HepG2 (cell line): ENCODE measurements around the gene PITRM1. TPM values are rescaled to one million over a fixed set of nuclear protein-coding genes. Genes with fewer than 3 reads are reported as not detected.

ENCODE experiments used
- ATAC-seq: fragments of 200-7000 bp; cut with Tn5 transposase; 3 replicates; pipeline ENCODE4 v1.9.1; 2020; ENCODE audit warnings: mild to moderate bottlenecking, moderate library complexity
- BruUV-seq: library from RNA; stranded (reverse); fragments of 400-500 nt; replicated peaks from 2 replicates; lab custom pipeline; 2021; lab: Mats Ljungman, UMichigan
- CTCF ChIA-PET: fragments of 300-600 bp; formaldehyde crosslinking; extraction: SDS; loops from one replicate; lab custom pipeline; 2021; ENCODE audit warnings: low total read pairs, inconsistent platforms, low intra/inter-chr PET ratio; lab: Yijun Ruan, JAX
- POLR2A ChIA-PET: fragments of 350-600 bp; sonication (Branson Sonifier 250); formaldehyde crosslinking; loops from one replicate; lab custom pipeline; 2020; ENCODE audit warnings: antibody characterized with exemption, inconsistent platforms; lab: Yijun Ruan, JAX
- DNase-seq: peaks from one replicate; pipeline ENCODE4 v3.0.0-alpha.2; 2015; ENCODE audit warnings: low spot score
- FAIRE-seq: peaks from 3 replicates; lab custom pipeline; 2011; peaks lifted over from hg19 to GRCh38; lab: Jason Lieb, UNC
- H2AFZ ChIP-seq: one replicate; pipeline ENCODE4 v1.6.1; 2011; ENCODE audit warnings: low read length, inconsistent platforms
- H3K27ac ChIP-seq: fragments of 300-600 bp; 3 replicates; pipeline ENCODE4 v1.8.0; 2011; ENCODE audit warnings: mixed run types, mild to moderate bottlenecking, mixed read lengths, low read length, inconsistent platforms; ENCODE audit not compliant: insufficient read depth; ENCODE audit errors: extremely low read length
- H3K27me3 ChIP-seq, 2 experiments: fragments of 200-600 bp in 1 of 2; 2 replicates in 1 of 2; 3 replicates in 1 of 2; pipeline versions ENCODE4 v1.6.0 to v1.8.0; 2011; ENCODE audit warnings: low read length in 2 of 2, mild to moderate bottlenecking in 2 of 2, moderate library complexity in 2 of 2, inconsistent platforms in 1 of 2; ENCODE audit not compliant: insufficient read depth in 2 of 2, control insufficient read depth in 1 of 2
- H3K36me3 ChIP-seq, 2 experiments: fragments of 200-600 bp in 1 of 2; replicated peaks in 1 of 2; 2 replicates in 1 of 2; 3 replicates in 1 of 2; pipeline versions ENCODE4 v1.5.1 to v1.8.0; 2011; ENCODE audit warnings: low read length in 2 of 2, inconsistent platforms in 1 of 2; ENCODE audit not compliant: insufficient read depth in 2 of 2, control insufficient read depth in 1 of 2
- H3K4me1 ChIP-seq: 2 replicates; pipeline ENCODE4 v1.5.1; 2012; ENCODE audit warnings: low read length, inconsistent platforms; ENCODE audit not compliant: insufficient read depth
- H3K4me2 ChIP-seq: 2 replicates; pipeline ENCODE4 v1.6.0; 2011; ENCODE audit warnings: low read depth, low read length, inconsistent platforms
- H3K4me3 ChIP-seq, 3 experiments: fragments of 200-600 bp in 1 of 3; sonication (generic), shearing (Covaris generic) in 1 of 3; replicated peaks in 1 of 3; 2 replicates each; pipeline ENCODE4 v1.5.1; 2011 to 2016; ENCODE audit warnings: low read length in 3 of 3, inconsistent platforms in 2 of 3, low read depth in 2 of 3, mild to moderate bottlenecking in 2 of 3, control low read depth in 1 of 3, mixed read lengths in 1 of 3; ENCODE audit not compliant: insufficient read depth in 1 of 3
- H3K79me2 ChIP-seq: one replicate; pipeline ENCODE4 v1.6.1; 2011; ENCODE audit warnings: low read length, inconsistent platforms; ENCODE audit not compliant: insufficient read depth
- H3K9ac ChIP-seq: 2 replicates; pipeline ENCODE4 v1.6.0; 2011; ENCODE audit warnings: mild to moderate bottlenecking, low read depth, low read length, inconsistent platforms; ENCODE audit not compliant: insufficient read depth
- H3K9me3 ChIP-seq: 2 replicates; pipeline ENCODE4 v1.5.1; 2012; ENCODE audit warnings: mild to moderate bottlenecking, low read length
- H4K20me1 ChIP-seq: 2 replicates; pipeline ENCODE4 v1.6.0; 2011; ENCODE audit warnings: inconsistent platforms, mild to moderate bottlenecking, low read length, moderate library complexity; ENCODE audit not compliant: insufficient read depth
- BATF2 ChIP-seq: sonication (generic); formaldehyde crosslinking; IDR thresholded peaks from 2 replicates; pipeline ENCODE4 v1.8.0; 2022; ENCODE audit warnings: mild to moderate bottlenecking, missing genetic modification reagents, moderate library complexity
- BORCS8-MEF2B ChIP-seq: sonication (generic); formaldehyde crosslinking; IDR thresholded peaks from 2 replicates; pipeline ENCODE4 v1.8.0; 2022; ENCODE audit warnings: mild to moderate bottlenecking, missing genetic modification reagents
- DMAP1 ChIP-seq: IDR thresholded peaks from 2 replicates; pipeline ENCODE4 v1.6.1; 2016
- HOXA9 ChIP-seq: sonication (generic); formaldehyde crosslinking; IDR thresholded peaks from 2 replicates; pipeline ENCODE4 v1.8.1; 2022; ENCODE audit warnings: missing genetic modification reagents, mild to moderate bottlenecking, moderate library complexity, borderline replicate concordance
- MTA3 ChIP-seq: sonication (generic); formaldehyde crosslinking; IDR thresholded peaks from 2 replicates; pipeline ENCODE4 v1.4.0; 2020; ENCODE audit warnings: missing genetic modification reagents
- NFYC ChIP-seq: IDR thresholded peaks from 2 replicates; pipeline ENCODE4 v1.6.1; 2016; ENCODE audit warnings: missing genetic modification reagents, missing compliant biosample characterization
- RFX1 ChIP-seq: fragments of 450-650 bp; IDR thresholded peaks from 2 replicates; pipeline ENCODE4 v1.6.1; 2017
- SALL2 ChIP-seq: sonication (generic); formaldehyde crosslinking; IDR thresholded peaks from 2 replicates; pipeline ENCODE4 v1.8.1; 2023; ENCODE audit warnings: mild to moderate bottlenecking, missing genetic modification reagents, inconsistent platforms
- SUZ12 ChIP-seq: fragments of 150-350 bp; IDR thresholded peaks from 2 replicates; pipeline ENCODE4 v1.6.1; 2014; ENCODE audit warnings: low read depth, low read length
- UBTF ChIP-seq: sonication (generic); formaldehyde crosslinking; IDR thresholded peaks from 2 replicates; pipeline ENCODE4 v1.4.0; 2020; ENCODE audit warnings: mild to moderate bottlenecking, missing genetic modification reagents
- ZKSCAN5 ChIP-seq: sonication (generic); formaldehyde crosslinking; IDR thresholded peaks from 2 replicates; pipeline ENCODE4 v1.5.1; 2020; ENCODE audit warnings: mild to moderate bottlenecking, missing genetic modification reagents
- ZNF101 ChIP-seq: sonication (generic); formaldehyde crosslinking; IDR thresholded peaks from 2 replicates; pipeline ENCODE4 v1.4.0; 2020; ENCODE audit warnings: mild to moderate bottlenecking, low read depth, missing genetic modification reagents, borderline replicate concordance
- ZNF549 ChIP-seq: sonication (generic); formaldehyde crosslinking; IDR thresholded peaks from 2 replicates; pipeline ENCODE4 v1.5.0; 2020; ENCODE audit warnings: missing genetic modification reagents
- ZNF709 ChIP-seq: sonication (generic); formaldehyde crosslinking; IDR thresholded peaks from 2 replicates; pipeline ENCODE4 v1.5.0; 2020; ENCODE audit warnings: mild to moderate bottlenecking, missing genetic modification reagents
- ZNF746 ChIP-seq: sonication (generic); formaldehyde crosslinking; IDR thresholded peaks from 2 replicates; pipeline ENCODE4 v1.8.0; 2022; ENCODE audit warnings: mild to moderate bottlenecking, missing genetic modification reagents
- WGBS: methylation state at CpG from one replicate; pipeline ENCODE4 v1.1.6; 2017; ENCODE audit warnings: low lambda C conversion rate; 5-methylcytosine and 5-hydroxymethylcytosine counted together
- in situ Hi-C: cut with HindIII; loops from 2 replicates; pipeline ENCODE4 v1.10.0; 2017; ENCODE audit warnings: low pct_unique_long_range_greater_than_20kb; ENCODE audit not compliant: extremely low pct_ligation_motif_present
- intact Hi-C: fragments of 100-400 bp; cut with micrococcal nuclease; formaldehyde crosslinking; loops from one replicate; pipeline ENCODE4 v1.10.0; 2022; ENCODE audit not compliant: unreplicated experiment
- polyA plus RNA-seq, 8 experiments: library from polyadenylated mRNA; depleted of rRNA in 3 of 8; stranded (reverse) in 7 of 8; unstranded in 1 of 8; fragments of >200 nt; fragmentation: Illumina TruSeq in 4 of 8; extraction: Trizol in 4 of 8; gene quantifications; 2 replicates each; pipeline versions ENCODE4 v1.2.1 to v1.2.3, GENCODE V29; 2011 to 2016; ENCODE audit warnings: low read depth in 4 of 8, missing spikeins in 1 of 8, mixed read lengths in 1 of 8; ENCODE audit not compliant: insufficient read depth in 1 of 8
- total RNA-seq, 5 experiments: library from RNA; depleted of rRNA; stranded (reverse); fragments of >200 nt; fragmentation: Illumina TruSeq; extraction: Trizol; gene quantifications; 2 replicates each; pipeline ENCODE4 v1.2.3, GENCODE V29; 2016; ENCODE audit warnings: low read depth in 1 of 5
- TF ChIP-seq, protein P1 (sequence below): sonication (generic); formaldehyde crosslinking; IDR thresholded peaks from 2 replicates; pipeline ENCODE4 v1.8.0; 2023; ENCODE audit warnings: mild to moderate bottlenecking, missing genetic modification reagents

Gene PITRM1
- total and polyA plus RNA-seq, 2 of the 13 experiments (the other 11 are each of a cell fraction or from before 2014, with no cell fraction given) = 16.4 to 29.0 TPM

DNA sequence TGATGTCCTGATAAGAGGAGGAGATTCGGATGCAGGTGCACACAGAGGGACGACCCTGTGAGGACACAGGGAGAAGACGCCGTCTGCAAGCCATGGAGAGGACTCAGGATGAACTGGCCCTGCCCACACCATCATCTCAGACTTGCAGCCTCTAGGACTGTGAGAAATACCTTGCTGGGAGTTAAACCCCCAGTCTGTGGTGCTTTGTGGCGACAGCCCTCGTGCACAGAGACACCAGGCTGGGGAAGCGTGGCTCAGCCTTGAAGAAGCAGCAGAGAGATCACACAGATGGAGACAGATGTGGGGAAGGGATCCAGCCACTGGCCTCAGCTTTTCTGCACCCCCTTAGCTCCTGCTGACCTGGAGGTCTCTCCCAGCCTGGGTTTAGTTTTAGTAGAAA, 26.3 kb upstream of the PITRM1 start:
- Histone ChIP-seq H3K27ac (no peak overlapping the region), H3K9ac (no peak overlapping the region)
- intact Hi-C loops = loop anchor here (5.0 kb wide), 1 partner anchor 1458 kb away; no protein-coding TSS in a partner anchor

DNA sequence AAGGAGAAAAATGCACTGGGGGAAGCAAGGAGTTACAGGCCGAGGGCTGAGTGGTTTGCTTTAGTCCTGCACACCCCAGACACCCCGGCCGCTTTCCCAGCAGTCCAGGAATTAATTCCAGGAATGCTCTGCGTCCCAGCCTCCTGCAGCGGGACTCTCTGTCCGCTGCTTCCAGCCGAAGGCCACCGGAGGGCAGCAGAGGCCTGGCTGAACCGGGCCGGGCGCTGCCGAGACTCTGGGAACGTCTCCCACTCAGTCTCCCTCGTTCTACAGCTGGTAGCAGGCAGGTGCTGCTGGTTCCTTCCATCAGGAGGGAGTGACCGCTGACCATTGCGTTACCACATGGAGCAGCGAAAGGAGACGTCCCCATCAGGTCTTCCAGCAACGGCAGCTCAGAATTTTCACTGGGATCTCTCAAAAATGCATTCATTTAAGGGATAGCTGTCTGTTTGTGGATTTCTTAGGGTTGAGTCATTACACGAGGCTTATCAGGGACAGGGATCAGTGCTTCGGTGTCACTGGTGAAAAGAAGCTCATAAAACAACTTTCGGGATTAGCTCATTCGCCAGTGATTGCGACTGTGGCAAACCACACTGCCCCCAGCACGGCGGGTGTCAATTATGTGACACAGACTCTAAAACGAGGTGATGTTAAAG, 24.9 kb upstream of the PITRM1 start:
- Histone ChIP-seq H3K27me3 (peaks cover 10 to 78% of the 10 kb centered on the region in 2 experiments), H3K27ac (no peak overlapping the region), H4K20me1 (no peaks in the 10 kb centered on the region), H2AFZ (no peak overlapping the region), H3K4me2 (peak overlapping the region; percentile 30; the same call in 1 of the 2 replicates), H3K79me2 (no peaks in the 10 kb centered on the region), H3K9ac (no peak overlapping the region), H3K36me3 (no peaks in the 10 kb centered on the region), H3K4me3 (no peak overlapping the region), H3K9me3 (no peaks in the 10 kb centered on the region), H3K4me1 (0 out of 2 replicates have a peak, but pooled peaks cover 4% of the 10 kb centered on the region)
- peak; percentile 47 for FAIRE-seq
- in situ Hi-C loops (loop anchor here (5.0 kb wide), 1 partner anchor 1575 kb away; no protein-coding TSS in a partner anchor), intact Hi-C loops (loop anchor here (5.0 kb wide), 1 partner anchor 1460 kb away; no protein-coding TSS in a partner anchor)
- peak; percentile 98 for ATAC-seq
- no TSS peak for BruUV-seq
- POLR2A ChIA-PET = interaction anchor here (1.2 kb wide), 1 partner anchor 25 kb away, joined by 3 read pairs; the partner anchor contains the start of gene PITRM1
- WGBS = 5% methylated on average over 11 of the region's 27 CpGs
- peak; percentile 36 for DNase-seq
- CTCF ChIA-PET = interaction anchor here (0.9 to 1.7 kb wide), 4 partner anchors 11 to 1570 kb away, joined by 3 to 5 read pairs (median 4); no protein-coding TSS in a partner anchor
- TF ChIP-seq ZNF549 (CRISPR knock-in tag) (no peak), ZNF101 (CRISPR knock-in tag) (no peak), UBTF (CRISPR knock-in tag) (no peak; the same call in 1 of the 2 replicates), ZNF709 (CRISPR knock-in tag) (no peak), SALL2 (CRISPR knock-in tag) (no peak), RFX1 (no peak), MTA3 (CRISPR knock-in tag) (no peak), BATF2 (CRISPR knock-in tag) (no peak), ZNF746 (no peak)

More for the DNA sequence above, 26.3 kb upstream of the PITRM1 start:
- Histone ChIP-seq H3K4me1 (0 out of 2 replicates have a peak, but pooled peaks cover 4% of the 10 kb centered on the region), H2AFZ (no peak overlapping the region), H3K4me3 (no peak overlapping the region), H3K27me3 (peaks cover 10 to 79% of the 10 kb centered on the region in 2 experiments), H3K36me3 (no peaks in the 10 kb centered on the region), H3K9me3 (no peaks in the 10 kb centered on the region), H3K4me2 (no peak overlapping the region), H4K20me1 (no peaks in the 10 kb centered on the region), H3K79me2 (no peaks in the 10 kb centered on the region)
- in situ Hi-C loops = loop anchor here (5.0 kb wide), 1 partner anchor 1573 kb away; no protein-coding TSS in a partner anchor
- ChIA-PET CTCF (no interaction called here), POLR2A (no interaction called here)
- BruUV-seq = no TSS peak
- 11% methylated on average over 4 of the region's 7 CpGs for WGBS
- TF ChIP-seq BORCS8-MEF2B (CRISPR knock-in tag) (no peak), NFYC (CRISPR knock-in tag) (no peak), ZKSCAN5 (CRISPR knock-in tag) (no peak), DMAP1 (no peak), SUZ12 (no peak), HOXA9 (CRISPR knock-in tag) (no peak)
- TF ChIP-seq, protein P1, sequence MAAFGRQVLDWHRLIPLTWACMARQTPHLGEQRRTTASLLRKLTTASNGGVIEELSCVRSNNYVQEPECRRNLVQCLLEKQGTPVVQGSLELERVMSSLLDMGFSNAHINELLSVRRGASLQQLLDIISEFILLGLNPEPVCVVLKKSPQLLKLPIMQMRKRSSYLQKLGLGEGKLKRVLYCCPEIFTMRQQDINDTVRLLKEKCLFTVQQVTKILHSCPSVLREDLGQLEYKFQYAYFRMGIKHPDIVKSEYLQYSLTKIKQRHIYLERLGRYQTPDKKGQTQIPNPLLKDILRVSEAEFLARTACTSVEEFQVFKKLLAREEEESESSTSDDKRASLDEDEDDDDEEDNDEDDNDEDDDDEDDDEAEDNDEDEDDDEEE = no peak
- ATAC-seq (no peak), FAIRE-seq (no peak), DNase-seq (no peak)
